SJCRH30 (cell line): Measurements from ENCODE around the gene BEST2. TPM values are rescaled to one million over a fixed set of nuclear protein-coding genes. Genes with fewer than 3 reads are reported as not detected.
A peak's percentile ranks its signal among the peaks of the same experiment; 100 is the strongest.
"Not testable (repeated sequence)": the region's sequence is repeated elsewhere in the genome, so short reads cannot be mapped to it uniquely, and the experiment has no call there.

Experiments used
- DNase-seq, 2 experiments: peaks; one replicate each; pipeline ENCODE4 v3.0.0-alpha.2; 2015 to 2020
- H3K27ac ChIP-seq: fragments of 250-450 bp; sonication (Bioruptor Pico); 2 replicates; pipeline ENCODE4 v1.5.1; 2020; ENCODE audit warnings: mild to moderate bottlenecking, moderate library complexity
- H3K27me3 ChIP-seq: fragments of 250-450 bp; sonication (Bioruptor Pico); 2 replicates; pipeline ENCODE4 v1.5.1; 2020; ENCODE audit warnings: mild to moderate bottlenecking, moderate library complexity
- H3K36me3 ChIP-seq: fragments of 250-450 bp; sonication (Bioruptor Pico); 2 replicates; pipeline ENCODE4 v1.5.1; 2020; ENCODE audit warnings: mild to moderate bottlenecking, moderate library complexity
- H3K4me1 ChIP-seq: fragments of 250-450 bp; sonication (Bioruptor Pico); 2 replicates; pipeline ENCODE4 v1.5.1; 2020; ENCODE audit warnings: mild to moderate bottlenecking, moderate library complexity
- H3K4me3 ChIP-seq: fragments of 250-450 bp; sonication (Bioruptor Pico); 2 replicates; pipeline ENCODE4 v1.5.1; 2020; ENCODE audit warnings: mild to moderate bottlenecking, moderate library complexity
- H3K9me3 ChIP-seq: fragments of 250-450 bp; sonication (Bioruptor Pico); replicated peaks from 2 replicates; pipeline ENCODE4 v1.5.1; 2020; ENCODE audit warnings: mild to moderate bottlenecking, moderate library complexity
- total RNA-seq: library from RNA; depleted of rRNA; stranded (reverse); fragments of >200 nt; shearing (Covaris generic); gene quantifications from 2 replicates; pipeline ENCODE4 v1.2.3, GENCODE V29; 2014

The BEST2 gene
- total RNA-seq, 1 experiment from 2014 or later: 0.04 TPM

DNA sequence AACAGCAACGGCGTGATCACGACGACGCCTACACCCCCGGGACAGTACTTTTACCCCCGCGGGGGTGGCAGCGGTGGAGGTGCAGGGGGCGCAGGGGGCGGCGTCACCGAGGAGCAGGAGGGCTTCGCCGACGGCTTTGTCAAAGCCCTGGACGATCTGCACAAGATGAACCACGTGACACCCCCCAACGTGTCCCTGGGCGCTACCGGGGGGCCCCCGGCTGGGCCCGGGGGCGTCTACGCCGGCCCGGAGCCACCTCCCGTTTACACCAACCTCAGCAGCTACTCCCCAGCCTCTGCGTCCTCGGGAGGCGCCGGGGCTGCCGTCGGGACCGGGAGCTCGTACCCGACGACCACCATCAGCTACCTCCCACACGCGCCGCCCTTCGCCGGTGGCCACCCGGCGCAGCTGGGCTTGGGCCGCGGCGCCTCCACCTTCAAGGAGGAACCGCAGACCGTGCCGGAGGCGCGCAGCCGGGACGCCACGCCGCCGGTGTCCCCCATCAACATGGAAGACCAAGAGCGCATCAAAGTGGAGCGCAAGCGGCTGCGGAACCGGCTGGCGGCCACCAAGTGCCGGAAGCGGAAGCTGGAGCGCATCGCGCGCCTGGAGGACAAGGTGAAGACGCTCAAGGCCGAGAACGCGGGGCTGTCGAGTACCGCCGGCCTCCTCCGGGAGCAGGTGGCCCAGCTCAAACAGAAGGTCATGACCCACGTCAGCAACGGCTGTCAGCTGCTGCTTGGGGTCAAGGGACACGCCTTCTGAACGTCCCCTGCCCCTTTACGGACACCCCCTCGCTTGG lies 40.7 kb downstream of the BEST2 start:
- peaks cover 24% of the 10 kb centered on the region for H3K4me1 ChIP-seq
- peak; percentile 83 to 85 for DNase-seq
- no peaks in the 10 kb centered on the region for H3K27me3 ChIP-seq
- no peaks in the 10 kb centered on the region for H3K36me3 ChIP-seq
- H3K4me3 ChIP-seq: peak overlapping the region; percentile 80
- peak overlapping the region; percentile 18; the same call in 1 of the 2 replicates for H3K27ac ChIP-seq
- no peaks in the 10 kb centered on the region for H3K9me3 ChIP-seq

DNA sequence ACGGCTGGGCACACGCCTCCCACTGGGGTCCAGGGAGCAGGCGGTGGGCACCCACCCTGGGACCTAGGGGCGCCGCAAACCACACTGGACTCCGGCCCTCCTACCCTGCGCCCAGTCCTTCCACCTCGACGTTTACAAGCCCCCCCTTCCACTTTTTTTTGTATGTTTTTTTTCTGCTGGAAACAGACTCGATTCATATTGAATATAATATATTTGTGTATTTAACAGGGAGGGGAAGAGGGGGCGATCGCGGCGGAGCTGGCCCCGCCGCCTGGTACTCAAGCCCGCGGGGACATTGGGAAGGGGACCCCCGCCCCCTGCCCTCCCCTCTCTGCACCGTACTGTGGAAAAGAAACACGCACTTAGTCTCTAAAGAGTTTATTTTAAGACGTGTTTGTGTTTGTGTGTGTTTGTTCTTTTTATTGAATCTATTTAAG lies 41.3 kb downstream of the BEST2 start:
- H3K9me3 ChIP-seq: no peaks in the 10 kb centered on the region
- no peak for DNase-seq

DNA sequence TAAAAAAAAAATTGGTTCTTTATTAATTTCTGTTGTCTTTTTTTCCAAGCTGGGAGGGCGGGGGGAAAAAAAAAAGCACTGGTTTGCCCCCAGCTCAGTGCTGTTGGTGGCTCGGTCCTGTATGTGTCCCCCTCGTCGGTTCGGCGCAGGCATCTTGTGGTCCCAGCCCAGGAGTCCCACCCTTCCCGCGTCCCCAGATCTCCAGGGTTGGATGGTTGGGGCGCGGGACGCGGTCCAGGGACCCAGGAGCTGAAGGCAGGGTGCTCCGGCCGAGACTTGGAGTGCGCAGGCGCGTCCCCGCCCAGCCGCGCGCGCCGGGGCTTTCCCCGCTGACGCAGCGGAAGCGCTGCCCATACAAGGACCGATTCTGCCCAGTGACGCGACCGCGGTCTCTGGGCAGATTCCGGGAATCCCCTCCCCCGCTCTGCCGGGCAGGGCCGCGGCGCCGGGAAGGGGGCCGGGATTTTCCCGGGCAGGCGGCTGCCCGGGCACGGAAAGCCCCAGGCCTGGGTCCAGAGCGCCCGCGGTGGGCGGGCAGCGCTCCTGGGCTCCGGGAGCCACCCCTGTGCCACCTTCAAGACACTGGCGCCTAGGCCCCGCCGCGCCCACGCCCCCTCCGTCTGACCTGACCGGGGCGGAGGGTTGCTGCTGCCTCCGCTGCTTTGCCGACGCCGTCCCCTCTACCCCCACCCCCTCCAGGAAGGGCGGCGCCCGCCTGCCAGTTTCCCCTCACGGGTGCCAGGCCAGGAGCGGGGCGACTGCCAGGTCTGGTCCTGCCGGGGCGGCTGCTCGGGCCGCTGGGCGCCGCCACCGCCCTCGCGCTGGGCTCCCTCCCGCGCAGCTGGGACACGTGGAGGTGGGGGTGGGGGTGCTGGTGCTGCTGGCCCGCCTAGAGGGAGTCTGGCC lies 42.0 kb downstream of the BEST2 start:
- Histone ChIP-seq H3K4me3 (peak overlapping the region; percentile 80), H3K27ac (peak overlapping the region; percentile 60), H3K4me1 (peaks cover 16% of the 10 kb centered on the region), H3K27me3 (no peaks in the 10 kb centered on the region), H3K9me3 (no peaks in the 10 kb centered on the region), H3K36me3 (no peaks in the 10 kb centered on the region)
- DNase-seq: peak; percentile 93 to 98

More for the DNA sequence above, 41.3 kb downstream of the BEST2 start:
- Histone ChIP-seq H3K4me1 (peaks cover 23% of the 10 kb centered on the region), H3K27me3 (no peaks in the 10 kb centered on the region), H3K36me3 (no peaks in the 10 kb centered on the region), H3K27ac (peak overlapping the region; percentile 18; the same call in 1 of the 2 replicates), H3K4me3 (peak overlapping the region; percentile 80)

- no peak for DNase-seq
- H3K4me1 ChIP-seq: peaks cover 9% of the 10 kb centered on the region
Observed at GRCh38 chr19:12794196-12794941, 42.8 kb downstream of the BEST2 start.

DNA sequence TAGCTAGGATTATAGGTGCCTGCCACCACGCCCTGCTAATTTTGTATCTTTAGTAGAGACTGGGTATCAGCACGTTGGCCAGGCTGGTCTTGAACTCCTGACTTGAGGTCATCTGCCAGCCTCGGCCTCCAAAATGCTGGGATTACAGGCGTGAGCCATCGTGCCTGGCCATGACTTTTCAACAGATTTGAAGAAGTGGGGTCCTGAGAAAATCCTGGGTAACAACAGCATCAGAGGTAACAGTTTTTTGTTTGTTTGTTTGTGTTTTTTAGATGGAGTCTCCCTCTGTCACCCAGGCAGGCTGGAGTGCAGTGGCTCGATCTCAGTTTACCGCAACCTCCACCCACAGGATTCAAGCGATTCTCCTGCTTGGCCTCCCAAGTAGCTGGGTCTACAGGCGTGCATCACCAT lies 43.4 kb downstream of the BEST2 start:
- Histone ChIP-seq H3K9me3 (no peaks in the 10 kb centered on the region), H3K27ac (no peak overlapping the region), H3K4me1 (peaks cover 9% of the 10 kb centered on the region), H3K27me3 (no peaks in the 10 kb centered on the region), H3K4me3 (no peak overlapping the region), H3K36me3 (no peaks in the 10 kb centered on the region)
- DNase-seq: no peak

More at GRCh38 chr19:12794196-12794941, 42.8 kb downstream of the BEST2 start:
- Histone ChIP-seq H3K36me3 (no peaks in the 10 kb centered on the region), H3K27ac (peak overlapping the region; percentile 60; the same call in 1 of the 2 replicates), H3K27me3 (no peaks in the 10 kb centered on the region), H3K9me3 (no peaks in the 10 kb centered on the region), H3K4me3 (peak overlapping the region; percentile 80)

DNA sequence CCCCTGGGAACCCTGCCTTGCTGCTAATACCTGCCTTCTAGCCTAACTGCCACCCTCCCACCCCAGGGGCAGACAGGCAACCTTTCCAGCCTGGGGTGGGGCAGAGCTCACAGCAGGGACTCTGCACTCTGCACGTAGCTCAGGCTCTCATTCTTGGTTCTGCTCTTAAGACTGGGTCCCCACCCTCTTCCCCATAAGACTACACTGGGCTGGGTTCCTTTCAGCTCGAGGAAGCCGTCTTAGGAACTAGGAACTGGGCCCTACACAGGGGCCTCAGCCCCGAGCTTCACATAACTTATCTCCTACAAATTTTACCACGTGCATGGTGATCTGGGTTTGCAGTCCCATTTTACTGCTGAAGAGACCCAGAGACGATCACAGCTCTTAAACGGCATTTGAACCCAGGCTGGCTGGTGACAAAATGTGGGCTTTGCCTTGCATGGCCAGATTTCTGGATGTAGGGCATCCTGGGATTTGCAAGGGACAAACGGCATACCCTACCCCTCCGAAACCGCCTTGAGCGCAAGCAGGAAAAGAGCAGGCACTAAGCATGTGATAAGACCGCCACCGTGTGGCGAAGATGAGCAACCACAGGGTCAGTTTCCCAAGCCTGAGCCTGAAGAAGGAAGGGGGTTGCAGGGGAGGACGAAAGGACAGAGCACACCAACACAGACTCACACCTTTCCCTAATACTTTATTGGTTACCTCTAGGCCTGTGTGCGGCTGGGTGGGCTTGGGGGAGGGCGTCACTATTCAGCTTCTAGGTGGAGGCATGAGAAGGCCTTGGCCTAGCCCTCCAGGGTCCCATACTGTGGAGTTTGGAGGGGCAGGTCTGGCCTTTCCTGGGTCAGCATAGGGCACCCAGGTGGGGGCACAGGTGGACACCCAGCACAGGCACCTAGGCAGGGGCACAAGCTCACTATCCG lies 44.8 kb downstream of the BEST2 start:
- Histone ChIP-seq H3K4me3 (no peak overlapping the region), H3K27me3 (peaks cover 3% of the 10 kb centered on the region; the same call in 1 of the 2 replicates), H3K27ac (no peak overlapping the region), H3K36me3 (no peaks in the 10 kb centered on the region), H3K9me3 (no peaks in the 10 kb centered on the region), H3K4me1 (no peaks in the 10 kb centered on the region; the same call in 1 of the 2 replicates)
- DNase-seq: peak; percentile 88 to 96

DNA sequence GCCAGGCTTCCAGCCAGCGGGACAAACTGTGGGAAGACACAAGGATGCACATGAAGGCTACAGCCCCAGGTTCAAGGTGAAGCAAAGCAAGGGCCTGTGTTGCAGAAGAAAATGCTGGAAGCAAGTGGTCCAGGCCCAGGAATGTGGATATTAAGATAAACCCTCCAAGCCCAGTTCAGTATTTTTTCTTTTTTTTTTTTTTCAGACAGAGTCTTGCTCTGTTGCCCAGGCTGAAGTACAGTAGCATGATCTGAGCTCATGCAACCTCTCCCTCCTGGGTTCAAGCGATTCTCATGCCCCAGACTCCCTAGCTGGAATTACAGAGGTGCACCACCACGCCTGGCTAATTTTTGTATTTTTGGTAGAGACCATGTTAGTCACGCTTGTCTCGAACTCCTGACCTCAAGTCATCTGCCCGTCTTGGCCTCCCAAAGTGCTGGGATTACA lies 45.6 kb downstream of the BEST2 start:
- H3K36me3 ChIP-seq: no peaks in the 10 kb centered on the region
- no peak overlapping the region for H3K27ac ChIP-seq
- DNase-seq: no peak

DNA sequence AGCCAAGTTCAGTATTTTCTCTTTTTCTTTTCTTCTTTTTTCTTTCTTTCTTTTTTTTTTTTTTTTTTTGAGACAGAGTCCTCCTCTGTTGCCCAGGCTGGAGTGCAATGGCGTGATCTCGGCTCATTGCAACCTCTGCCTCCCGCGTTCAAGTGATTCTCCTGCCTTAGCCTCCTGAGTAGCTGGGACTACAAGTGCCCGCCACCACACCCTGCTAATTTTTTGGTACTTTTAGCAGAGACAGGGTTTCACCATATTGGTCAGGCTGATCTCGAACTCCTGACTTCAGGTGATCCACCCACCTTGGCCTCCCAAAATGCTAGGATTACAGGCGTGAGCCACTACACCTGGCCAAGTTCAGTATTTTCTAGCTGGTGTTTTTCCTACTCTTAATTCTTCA lies 46.0 kb downstream of the BEST2 start:
- not testable (repeated sequence) for H3K36me3 ChIP-seq, H3K4me1 ChIP-seq, DNase-seq, H3K27ac ChIP-seq, H3K4me3 ChIP-seq, H3K9me3 ChIP-seq
- H3K27me3 ChIP-seq: peaks cover 14% of the 10 kb centered on the region

More for the DNA sequence above, 45.6 kb downstream of the BEST2 start:
- Histone ChIP-seq H3K4me3 (no peak overlapping the region), H3K9me3 (no peaks in the 10 kb centered on the region), H3K27me3 (peaks cover 10% of the 10 kb centered on the region), H3K4me1 (peaks cover 2% of the 10 kb centered on the region; the same call in 1 of the 2 replicates)

DNA sequence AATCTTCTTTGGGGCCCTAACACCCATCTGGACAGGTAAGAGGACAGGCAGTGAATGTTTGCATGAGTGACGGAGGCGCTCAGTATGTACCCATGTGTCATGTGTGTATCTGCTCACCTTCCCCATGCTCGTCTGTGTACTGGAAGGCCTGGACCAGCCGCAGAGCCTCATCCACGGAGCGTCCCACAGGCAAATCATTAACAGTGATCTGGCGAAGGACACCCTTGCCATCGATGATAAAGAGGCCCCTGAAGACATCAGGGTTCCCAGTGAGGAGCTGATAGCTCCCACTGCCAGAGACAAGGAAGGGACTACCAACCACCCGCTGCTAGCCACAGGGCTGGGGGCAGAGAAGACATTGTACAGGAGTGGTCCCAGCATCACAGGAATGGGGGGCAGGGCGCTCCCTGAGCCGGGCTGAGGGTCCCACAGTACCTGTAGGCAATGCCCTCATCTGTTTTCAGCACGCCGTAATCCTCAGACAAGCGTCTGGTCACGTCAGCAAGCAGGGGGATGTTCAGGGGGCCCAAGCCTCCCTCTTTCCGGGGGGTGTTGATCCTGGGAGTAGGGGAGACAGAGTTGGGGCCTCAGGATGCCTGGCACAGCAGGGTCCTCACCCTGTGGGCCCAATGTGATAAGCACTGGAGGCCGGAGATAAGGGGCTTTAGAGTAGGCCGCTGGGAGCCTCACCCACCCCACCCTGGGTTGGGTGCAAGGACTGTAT lies 48.3 kb downstream of the BEST2 start:
- Histone ChIP-seq H3K36me3 (no peaks in the 10 kb centered on the region), H3K9me3 (no peaks in the 10 kb centered on the region), H3K4me1 (peaks cover 5% of the 10 kb centered on the region; the same call in 1 of the 2 replicates), H3K27ac (no peak overlapping the region), H3K27me3 (peaks cover 18% of the 10 kb centered on the region), H3K4me3 (no peak overlapping the region)
- DNase-seq: no peak

- Histone ChIP-seq H3K27ac (no peak overlapping the region), H3K27me3 (peaks cover 18% of the 10 kb centered on the region), H3K9me3 (no peaks in the 10 kb centered on the region), H3K4me1 (peaks cover 5% of the 10 kb centered on the region; the same call in 1 of the 2 replicates), H3K4me3 (no peak overlapping the region), H3K36me3 (no peaks in the 10 kb centered on the region)
- no peak for DNase-seq
Observed at GRCh38 chr19:12800466-12800770, 48.8 kb downstream of the BEST2 start.

DNA sequence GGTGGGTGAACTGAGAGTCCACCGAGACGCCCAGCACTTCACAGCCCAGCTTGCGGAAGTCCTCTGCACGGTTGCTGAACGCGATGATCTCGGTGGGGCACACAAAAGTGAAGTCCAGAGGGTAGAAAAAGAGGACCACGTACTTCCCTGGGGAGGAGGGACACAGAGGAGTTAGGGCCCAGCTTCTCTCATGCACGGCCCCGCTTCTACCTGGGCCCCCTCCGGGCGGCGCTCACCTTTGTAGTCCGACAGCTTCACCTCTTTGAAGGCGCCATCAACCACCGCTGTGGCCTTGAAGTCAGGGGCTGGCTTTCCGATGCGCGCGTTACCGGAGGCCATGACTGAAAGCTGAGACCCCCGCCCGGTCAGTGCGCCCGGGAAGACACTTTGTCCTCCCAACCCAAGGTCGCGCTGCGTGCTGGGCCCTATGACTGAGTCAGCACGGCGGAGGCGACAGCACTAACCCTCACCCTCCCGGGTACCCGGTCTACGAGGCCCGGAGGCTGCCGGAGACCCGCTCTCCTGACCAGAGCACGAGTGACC lies 49.4 kb downstream of the BEST2 start:
- Histone ChIP-seq H3K4me3 (peak overlapping the region; percentile 51), H3K9me3 (no peaks in the 10 kb centered on the region), H3K27ac (no peak overlapping the region), H3K27me3 (peaks cover 18% of the 10 kb centered on the region), H3K36me3 (no peaks in the 10 kb centered on the region), H3K4me1 (peaks cover 5% of the 10 kb centered on the region; the same call in 1 of the 2 replicates)
- DNase-seq: no peak

GRCh38 chr19:12801466-12802266 lies 50.1 kb downstream of the BEST2 start, which contains the start of the genes PRDX2 and THSD8:
Gene PRDX2, minus strand, starts transcription at chr19:12801800. Its CDS starts 539 bp downstream, at chr19:12801261.
Gene THSD8, plus strand, starts transcription at chr19:12802069. Its CDS starts 3 bp downstream, at chr19:12802072.
- Histone ChIP-seq H3K36me3 (no peaks in the 10 kb centered on the region), H3K27me3 (peaks cover 18% of the 10 kb centered on the region), H3K27ac (no peak within 1 kb of the TSS), H3K4me3 (peak within 1 kb of the TSS; percentile 51), H3K9me3 (no peaks in the 10 kb centered on the region), H3K4me1 (peaks cover 5% of the 10 kb centered on the region; the same call in 1 of the 2 replicates)
- peak; percentile 69 to 73 for DNase-seq
